Measurements from ENCODE around the gene PGF. TPM values are rescaled to one million over a fixed set of nuclear protein-coding genes. Genes with fewer than 3 reads are reported as not detected.
A peak's percentile ranks its signal among the peaks of the same experiment; 100 is the strongest.

Gene PGF
- polyA plus RNA-seq, 5 donors: 10.2 to 24.5 (median 14.1) TPM

DNA sequence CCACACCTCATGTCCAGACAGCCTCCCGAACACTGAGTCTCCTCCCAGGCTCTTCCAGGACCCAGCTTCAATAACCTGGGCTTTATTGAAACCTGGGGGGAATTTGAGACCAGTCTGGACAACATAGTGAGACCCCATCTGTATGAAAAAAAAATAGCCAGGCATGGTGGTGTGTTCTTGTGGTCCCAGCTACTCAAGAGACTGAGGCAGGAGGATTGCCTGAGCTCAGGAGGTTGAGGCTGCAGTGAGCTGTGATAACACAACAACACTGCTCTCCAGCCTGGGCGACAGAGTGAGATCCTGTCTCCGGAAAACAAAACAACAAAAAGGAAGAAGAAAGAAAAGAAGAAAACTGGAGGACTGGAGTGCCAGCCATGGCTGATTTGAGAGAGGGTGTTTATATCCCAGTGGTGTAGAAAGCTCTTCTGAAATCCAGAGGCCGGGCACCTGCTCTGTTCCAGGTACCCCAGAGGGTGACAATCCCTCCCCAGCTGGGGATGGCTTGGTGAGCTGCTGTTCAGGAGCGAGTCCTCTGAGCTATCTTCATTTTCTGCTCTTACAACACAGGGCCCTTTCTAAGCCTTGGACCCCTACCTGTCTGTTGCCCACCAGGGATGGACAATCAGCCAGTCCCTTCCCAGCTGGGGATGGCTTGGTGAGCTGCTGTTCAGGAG, 6.0 kb upstream of the PGF start:
- no peak for DNase-seq

DNA sequence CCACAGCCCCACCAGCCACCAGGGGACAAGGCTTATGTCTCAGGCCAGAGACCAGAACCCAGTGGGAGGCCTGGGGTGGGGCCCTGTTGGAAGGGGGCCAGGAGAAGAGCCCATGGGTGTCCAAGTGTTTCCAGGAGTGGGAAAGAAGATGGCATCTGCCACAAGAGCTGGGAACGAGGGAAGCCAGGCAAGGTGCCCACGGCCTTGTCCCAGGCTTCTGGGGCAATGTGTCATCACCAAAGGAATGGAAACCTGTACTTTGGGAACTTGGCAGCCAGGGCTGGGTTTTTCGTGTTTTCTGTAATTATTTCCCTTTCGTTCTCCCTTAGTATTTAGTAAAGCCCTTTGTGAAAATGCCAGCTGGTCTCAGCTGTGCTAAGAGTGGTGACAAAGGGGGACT, 5.3 kb upstream of the PGF start:
- DNase-seq: no peak

DNA sequence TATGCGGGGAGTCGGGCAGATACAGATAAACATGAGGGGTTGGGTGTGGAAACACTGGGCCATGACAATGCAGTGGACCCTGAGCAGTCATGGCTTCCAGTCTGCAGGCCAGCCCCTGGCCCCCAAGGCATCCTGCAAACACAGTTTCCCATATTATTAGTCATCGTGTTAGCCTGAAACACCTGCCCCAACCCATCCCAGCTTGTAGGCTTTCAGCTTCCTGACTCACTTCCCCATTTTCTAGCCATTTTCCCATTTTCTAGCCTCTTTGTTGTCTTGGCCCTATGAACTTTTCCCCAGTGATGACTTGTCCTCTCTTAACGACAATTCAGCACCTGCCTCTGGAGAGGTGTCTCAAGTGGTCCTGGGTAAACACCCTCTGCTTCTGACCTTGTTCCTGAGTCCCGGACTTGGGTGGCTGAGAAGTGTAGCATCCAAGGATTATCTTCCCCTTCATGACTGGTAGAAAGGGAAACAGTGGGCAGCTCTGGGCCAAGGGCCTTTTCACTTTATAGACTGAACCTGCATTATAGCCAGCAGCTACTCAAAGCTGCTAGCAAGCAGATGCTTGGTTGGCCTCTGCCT, 4.3 kb upstream of the PGF start:
- DNase-seq: no peak

DNA sequence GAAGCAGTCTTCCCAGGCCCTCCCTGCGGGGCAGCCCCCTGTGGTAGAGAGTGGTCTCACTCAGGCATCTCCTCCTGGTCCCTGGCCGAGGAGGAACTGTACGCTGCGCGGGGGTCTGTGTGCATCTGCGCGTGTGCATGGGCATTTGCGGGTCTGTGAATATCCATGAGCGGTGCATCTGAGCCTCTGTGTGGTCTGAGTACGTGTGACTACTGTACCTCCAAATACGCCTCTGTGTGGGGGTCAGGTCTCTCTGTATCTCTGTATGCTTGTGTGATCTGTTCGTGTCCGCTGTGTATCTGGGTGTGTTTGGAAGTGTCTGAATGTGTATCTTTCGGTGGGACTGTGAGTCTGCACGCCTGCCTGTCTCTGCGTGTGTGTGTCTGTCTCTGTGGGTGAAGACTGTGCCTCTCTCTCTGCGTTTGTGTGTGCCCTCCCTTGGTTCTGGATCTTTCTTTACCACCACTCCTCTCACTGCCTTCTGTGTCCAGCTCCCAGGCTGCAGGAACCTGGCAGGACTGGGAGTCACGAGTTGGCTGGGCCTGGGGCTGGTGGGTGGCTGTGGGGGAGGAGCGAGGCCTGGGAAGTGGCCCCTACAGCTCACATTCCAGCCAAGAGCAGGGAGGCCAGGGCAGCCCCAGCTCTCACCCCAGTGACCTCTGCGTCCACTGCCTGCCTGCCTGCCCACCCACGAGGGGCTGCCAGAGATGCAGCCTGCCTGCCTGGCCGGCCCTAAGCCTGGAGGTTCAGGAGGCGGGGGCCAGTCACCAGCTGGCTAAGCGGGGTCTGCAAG, 1.1 kb upstream of the PGF start:
- DNase-seq: no peak

DNA sequence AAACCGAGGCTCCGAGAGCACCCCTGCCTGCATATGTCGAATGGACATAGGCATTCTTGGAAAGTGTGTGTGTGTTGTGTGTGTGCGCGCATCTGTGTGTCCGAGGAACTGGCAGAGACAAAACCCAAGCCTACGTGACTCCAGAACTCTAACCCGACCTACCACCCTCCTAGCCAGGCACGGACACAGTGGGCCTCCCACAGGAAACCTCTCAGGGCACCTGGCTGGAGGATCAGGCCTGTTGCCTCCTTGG, 556 bp upstream of the PGF start:
- no peak for DNase-seq

- DNase-seq: no peak
Measured at GRCh38 chr14:74954947-74955228, 509 bp downstream of the PGF start.

DNA sequence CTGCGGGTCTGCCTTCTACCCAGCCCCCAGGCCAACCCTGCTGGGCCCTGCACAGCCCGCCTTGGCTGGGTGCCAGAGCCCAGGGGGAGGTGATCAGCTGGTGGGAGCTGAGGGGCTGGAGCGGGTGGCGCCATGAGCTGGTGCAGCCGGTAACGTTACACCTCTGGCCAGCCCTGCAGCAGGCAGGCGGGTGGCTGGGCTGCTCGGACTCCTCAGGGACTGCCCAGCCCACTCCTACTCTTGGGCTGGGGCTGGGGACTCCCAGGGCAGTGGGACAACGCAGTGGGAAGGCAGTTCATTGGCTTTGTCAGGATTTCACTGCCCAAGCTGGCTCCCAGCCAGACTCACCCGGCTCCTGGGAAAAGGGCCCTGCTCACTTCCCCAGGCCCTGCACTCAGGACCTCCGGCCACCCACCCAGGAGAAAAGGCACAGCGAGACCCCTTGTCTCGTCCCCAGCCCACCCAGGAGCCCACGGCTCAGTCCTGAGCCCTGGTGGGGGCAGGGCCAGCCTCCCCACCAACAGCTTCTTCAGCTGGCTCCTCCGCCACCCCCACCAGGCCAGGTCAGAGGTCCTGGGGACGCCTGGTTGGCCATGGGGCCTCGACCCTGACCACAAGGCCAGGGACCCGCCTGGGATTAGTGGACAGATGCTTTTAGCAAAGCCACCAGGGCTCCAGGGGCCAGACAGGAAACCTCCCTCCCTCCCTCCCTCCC, 1.0 kb downstream of the PGF start:
- DNase-seq: peak in 1 of 2 donors; percentile 50

GRCh38 chr14:74953686-74954085, 1.7 kb downstream of the PGF start:
- DNase-seq: no peak

- DNase-seq: no peak
Measured at GRCh38 chr14:74952697-74953484, 2.5 kb downstream of the PGF start.

DNA sequence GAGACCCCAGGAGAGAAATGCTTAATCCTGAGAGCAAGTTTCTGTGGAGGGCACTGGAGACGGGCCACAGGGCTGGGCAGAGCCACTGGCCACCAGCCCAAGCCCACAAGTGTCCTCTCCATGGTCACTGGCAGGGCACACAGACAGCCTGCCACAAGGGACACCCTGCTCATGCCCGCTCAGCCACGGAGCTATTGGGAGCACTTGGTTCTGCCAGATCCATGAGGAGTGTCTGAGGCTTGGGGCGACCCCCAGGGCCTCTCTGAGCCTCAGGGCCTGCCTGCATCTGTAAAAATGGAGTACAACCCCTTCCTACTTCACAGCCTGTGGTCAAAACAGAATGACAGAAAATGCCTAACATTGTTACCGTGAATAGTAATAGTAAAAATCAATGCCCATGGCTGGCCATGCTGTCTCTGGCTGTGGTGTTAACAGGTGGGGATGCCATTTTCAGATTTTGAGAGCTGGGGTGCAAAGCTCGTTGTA, 3.2 kb downstream of the PGF start:
- DNase-seq: no peak

DNA sequence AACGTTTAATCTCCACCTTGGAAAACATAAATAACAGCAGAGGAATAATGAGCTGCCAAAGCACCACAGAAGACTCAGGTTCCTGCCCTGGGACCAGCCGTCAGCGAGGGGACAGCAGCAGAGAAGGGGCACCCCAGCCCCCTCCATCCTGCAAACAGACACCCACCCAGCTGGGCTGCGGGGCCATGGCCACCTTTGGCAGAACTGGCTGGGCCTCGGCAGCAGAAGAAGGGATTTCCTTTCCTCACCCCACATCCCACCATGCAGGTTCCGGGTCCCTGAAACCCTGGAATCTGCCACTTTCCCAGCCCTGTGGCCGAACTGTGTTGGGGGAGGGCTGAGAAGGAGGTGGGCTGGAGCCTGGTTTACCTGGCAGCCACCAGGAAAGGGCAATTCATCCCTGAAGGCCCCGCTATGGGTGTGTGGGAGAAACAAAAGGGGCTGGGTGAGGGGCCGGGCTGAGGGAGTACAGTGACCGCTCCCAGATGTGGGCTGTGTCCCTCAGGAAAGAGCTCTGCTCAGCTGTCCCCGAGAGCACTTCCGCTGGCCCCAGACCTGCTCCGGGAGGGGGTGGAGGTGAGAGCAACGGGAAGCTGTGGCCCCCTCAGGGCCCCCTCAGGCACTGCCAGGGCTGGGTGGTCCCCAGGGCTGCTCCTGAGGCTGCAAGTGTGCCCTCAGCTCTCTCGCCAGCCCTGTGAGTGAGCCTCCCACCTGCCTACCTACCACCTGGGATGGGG, 3.8 kb downstream of the PGF start:
- DNase-seq: no peak

- DNase-seq: no peak
Measured at GRCh38 chr14:74950795-74951442, 4.5 kb downstream of the PGF start.

- DNase-seq: no peak
Measured at GRCh38 chr14:74949859-74950573, 5.4 kb downstream of the PGF start.

DNA sequence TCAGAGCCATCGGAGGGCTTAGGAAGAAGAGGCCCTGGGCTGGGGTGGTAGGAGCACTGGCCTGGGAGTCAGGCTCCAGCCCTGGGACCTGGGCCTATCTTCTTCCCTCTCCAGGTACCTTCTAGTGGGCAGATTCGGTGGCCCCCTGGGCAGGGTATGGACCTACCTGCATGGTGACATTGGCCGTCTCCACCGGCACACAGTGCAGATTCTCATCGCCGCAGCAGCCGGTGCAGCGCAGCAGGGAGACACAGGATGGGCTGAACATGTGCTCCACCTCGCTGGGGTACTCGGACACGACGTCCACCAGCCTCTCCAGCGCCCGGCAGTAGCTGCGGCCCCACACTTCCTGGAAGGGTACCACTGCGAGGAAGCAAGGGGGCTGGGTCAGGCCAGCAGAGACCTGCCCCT, 6.2 kb downstream of the PGF start:
- no peak for DNase-seq

DNA sequence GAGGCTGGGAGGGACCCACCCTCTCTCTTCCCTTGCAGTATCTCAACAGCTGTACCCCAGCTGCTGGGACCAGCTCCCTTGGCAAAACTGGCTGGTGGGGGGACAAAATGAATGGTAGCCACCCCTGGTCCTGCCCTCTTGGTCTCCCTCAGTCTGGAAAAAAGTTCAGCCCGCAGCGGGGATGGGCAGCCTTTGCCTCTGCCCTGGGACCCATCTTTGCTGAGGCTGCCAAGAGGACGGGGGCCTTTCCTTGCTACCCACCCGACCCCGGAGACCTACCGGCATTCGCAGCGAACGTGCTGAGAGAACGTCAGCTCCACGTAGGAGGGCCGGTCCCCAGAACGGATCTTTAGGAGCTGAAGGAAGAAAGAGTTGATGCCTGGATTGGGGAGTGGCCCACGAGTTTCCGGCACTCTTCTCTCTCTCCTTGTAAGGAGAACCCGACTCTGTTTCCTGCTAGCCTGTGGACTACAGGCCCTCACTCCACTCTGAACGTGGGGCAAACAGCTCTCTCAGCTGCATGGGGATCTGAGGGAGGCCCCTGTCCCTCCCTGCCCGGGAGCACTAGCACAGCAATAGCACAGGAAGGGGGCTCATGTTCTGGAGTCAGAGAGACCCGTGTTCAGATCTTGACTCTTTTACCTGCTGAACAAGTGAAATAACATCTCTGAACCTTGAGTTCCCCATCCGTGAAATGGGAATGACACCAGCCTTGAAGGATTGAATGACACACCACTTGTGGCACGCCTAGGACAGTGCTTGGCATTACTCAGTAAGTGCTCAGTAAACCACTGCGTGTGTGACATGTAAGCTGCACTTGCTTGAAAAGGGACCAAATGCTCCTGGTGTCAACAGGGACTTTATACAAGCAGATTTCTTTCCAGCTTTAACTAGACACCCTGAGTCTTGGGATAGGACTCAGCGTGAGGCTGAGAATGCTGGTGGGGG, 6.9 kb downstream of the PGF start:
- DNase-seq: no peak

GRCh38 chr14:74947353-74948227, 7.8 kb downstream of the PGF start:
- no peak for DNase-seq

GRCh38 chr14:74946659-74947281, 8.6 kb downstream of the PGF start:
- no peak for DNase-seq
